Esophagus (tissue), 2 donors: ENCODE results near the gene ZNF821. TPM values are rescaled to one million over a fixed set of nuclear protein-coding genes. Genes with fewer than 3 reads are reported as not detected.

Experiments used
- H3K27ac ChIP-seq, 2 donors: one replicate each; pipeline ENCODE4 v1.5.1; 2013; ENCODE audit warnings: low read depth in 2 of 2, mild to moderate bottlenecking in 2 of 2, inconsistent platforms in 1 of 2, low read length in 1 of 2, moderate library complexity in 1 of 2
- H3K27me3 ChIP-seq, 2 donors: one replicate each; pipeline ENCODE4 v1.6.1; 2013; ENCODE audit warnings: low read length in 2 of 2, control low read depth in 1 of 2, mild to moderate bottlenecking in 1 of 2; ENCODE audit not compliant: insufficient read depth in 2 of 2, control insufficient read depth in 1 of 2
- H3K36me3 ChIP-seq, 2 donors: one replicate each; pipeline ENCODE4 v1.6.1; 2013; ENCODE audit warnings: low read length in 1 of 2; ENCODE audit not compliant: control insufficient read depth in 2 of 2, insufficient read depth in 2 of 2
- H3K4me1 ChIP-seq, 2 donors: one replicate each; pipeline ENCODE4 v1.6.1; 2013; ENCODE audit warnings: low read length in 1 of 2; ENCODE audit not compliant: control insufficient read depth in 2 of 2, insufficient read depth in 2 of 2
- H3K4me3 ChIP-seq, 2 donors: one replicate each; pipeline ENCODE4 v1.5.1; 2013; ENCODE audit warnings: low read length in 2 of 2, mild to moderate bottlenecking in 2 of 2, low read depth in 1 of 2, moderate library complexity in 1 of 2
- H3K9me3 ChIP-seq, 2 donors: one replicate each; pipeline ENCODE4 v1.6.1; 2013; ENCODE audit warnings: mild to moderate bottlenecking in 2 of 2, low read depth in 1 of 2, low read length in 1 of 2, moderate library complexity in 1 of 2; ENCODE audit not compliant: control insufficient read depth in 2 of 2, insufficient read depth in 1 of 2
- WGBS, 2 donors: extraction: QIAGEN DNeasy Blood & Tissue Kit; methylation state at CpG; one replicate each; pipeline ENCODE4 v1.1.7; 2013; 5-methylcytosine and 5-hydroxymethylcytosine counted together
- polyA plus RNA-seq, 2 donors: library from polyadenylated mRNA; stranded (reverse); fragments of 200-250 nt; gene quantifications; one replicate each; pipeline ENCODE4 v1.2.3, GENCODE V29; 2013
- donor health status: healthy with polysubstance abuse.
- donor health status: Bipolar disorder and iron deficiency.

The ZNF821 gene
- polyA plus RNA-seq: 1 to 10 TPM; 3.5 to 4.0 TPM

GRCh38 chr16:71883849-71884638 lies at the start of gene ZNF821:
Gene ZNF821 (minus strand): TSS chr16:71884182. CDS start chr16:71879946, 4,236 bp downstream.
- H3K36me3 ChIP-seq: no peaks in the 10 kb centered on the region
- peak within 1 kb of the TSS; percentile 75 to 80 for H3K27ac ChIP-seq
- peaks cover 0 to 3% of the 10 kb centered on the region in 2 donors for H3K4me1 ChIP-seq
- 0% methylated on average over 54 to 84 of the region's 85 CpGs for WGBS, 2 donors
- no peaks in the 10 kb centered on the region for H3K9me3 ChIP-seq
- H3K27me3 ChIP-seq: no peaks in the 10 kb centered on the region
- H3K4me3 ChIP-seq: peak within 1 kb of the TSS; percentile 83 to 90

DNA sequence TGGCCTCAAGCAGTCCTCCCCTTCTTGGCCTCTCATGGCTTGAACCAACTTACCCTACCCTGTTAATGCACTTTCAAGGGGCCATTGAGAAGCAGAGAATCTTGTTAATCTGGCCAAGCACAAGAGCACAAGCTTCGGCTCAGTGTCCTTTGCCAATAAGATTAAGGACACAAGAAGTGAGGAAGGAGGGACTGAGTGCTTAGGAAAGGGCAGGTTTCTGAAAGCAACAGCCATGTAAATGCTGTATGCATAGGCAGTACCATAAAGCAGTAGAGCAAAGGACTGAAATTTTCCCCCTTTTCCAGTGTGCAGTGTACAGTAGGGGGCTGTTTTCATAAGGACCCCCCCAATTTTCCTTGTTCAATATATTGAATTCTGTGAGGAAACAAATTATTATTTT lies 49.0 kb upstream of the ZNF821 start:
- Histone ChIP-seq H3K36me3 (peaks cover 9 to 12% of the 10 kb centered on the region in 2 donors), H3K27ac (no peak overlapping the region)

DNA sequence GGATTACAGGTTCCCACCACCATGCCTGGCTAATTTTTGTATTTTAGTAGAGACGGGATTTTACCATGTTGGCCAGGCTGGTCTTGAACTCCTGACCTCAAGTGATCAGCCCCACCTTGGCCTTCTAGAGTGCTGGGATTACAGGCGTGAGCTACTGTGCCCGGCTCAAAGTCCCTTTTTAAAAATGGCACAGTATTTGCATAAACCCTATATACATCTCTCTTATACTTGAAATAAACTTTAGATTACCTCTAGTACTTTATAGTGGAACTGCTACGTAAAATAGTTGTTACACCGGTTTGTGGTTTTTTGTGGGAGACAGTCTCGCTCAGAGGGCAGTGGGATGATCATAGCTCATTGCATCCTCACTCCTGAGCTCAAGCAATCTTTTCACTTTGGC lies 47.6 kb upstream of the ZNF821 start:
- peaks cover 15 to 18% of the 10 kb centered on the region in 2 donors for H3K36me3 ChIP-seq
- peaks cover 0 to 5% of the 10 kb centered on the region in 2 donors for H3K4me1 ChIP-seq
- 83 to 93% methylated on average over 6 of the region's 6 CpGs for WGBS, 2 donors
- no peaks in the 10 kb centered on the region for H3K27me3 ChIP-seq
- no peak overlapping the region for H3K27ac ChIP-seq
- H3K4me3 ChIP-seq: no peak overlapping the region
- H3K9me3 ChIP-seq: no peaks in the 10 kb centered on the region

More for the DNA sequence above, 49.0 kb upstream of the ZNF821 start:
- H3K27me3 ChIP-seq: no peaks in the 10 kb centered on the region
- H3K9me3 ChIP-seq: no peaks in the 10 kb centered on the region
- H3K4me3 ChIP-seq: no peak overlapping the region
- 77 to 80% methylated on average over 1 of the region's 1 CpG for WGBS, 2 donors
- H3K4me1 ChIP-seq: peaks cover 0 to 4% of the 10 kb centered on the region in 2 donors

GRCh38 chr16:71931001-71931400 lies 47.0 kb upstream of the ZNF821 start:
- Histone ChIP-seq H3K36me3 (peaks cover 15 to 18% of the 10 kb centered on the region in 2 donors), H3K4me3 (no peak overlapping the region), H3K9me3 (no peaks in the 10 kb centered on the region), H3K27ac (no peak overlapping the region), H3K4me1 (peaks cover 0 to 5% of the 10 kb centered on the region in 2 donors), H3K27me3 (no peaks in the 10 kb centered on the region)
- WGBS, 2 donors: 85 to 89% methylated on average over 2 of the region's 2 CpGs

DNA sequence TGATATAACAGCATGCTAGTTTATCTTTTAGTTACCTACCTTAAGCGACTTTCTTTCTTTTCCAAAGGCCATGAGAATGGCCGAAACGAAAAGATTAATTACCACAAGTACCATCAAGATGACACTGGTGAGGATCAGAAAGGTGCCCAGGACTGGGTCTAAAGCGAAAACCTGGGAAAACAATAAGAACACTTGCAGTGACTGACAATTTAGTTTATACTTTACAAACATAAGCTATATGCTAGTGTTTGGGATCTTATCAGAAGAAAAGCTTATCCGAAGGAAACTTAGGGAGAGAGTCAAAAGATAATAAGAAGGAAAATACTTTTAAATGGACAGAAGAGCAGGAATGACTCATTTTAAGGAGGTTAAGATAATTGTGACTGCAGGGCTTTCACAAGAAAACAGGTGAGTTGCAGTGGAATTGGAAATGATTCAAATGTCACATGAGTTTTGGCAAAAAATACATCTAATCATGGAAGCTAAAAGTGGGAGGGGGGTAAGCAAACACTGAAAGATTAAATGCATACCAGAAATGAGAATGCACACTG lies 46.1 kb upstream of the ZNF821 start:
- H3K36me3 ChIP-seq: peaks cover 15 to 18% of the 10 kb centered on the region in 2 donors
- peaks cover 0 to 5% of the 10 kb centered on the region in 2 donors for H3K4me1 ChIP-seq
- no peak overlapping the region for H3K4me3 ChIP-seq
- H3K27me3 ChIP-seq: no peaks in the 10 kb centered on the region
- no peak overlapping the region for H3K27ac ChIP-seq
- 79 to 86% methylated on average over 5 of the region's 5 CpGs for WGBS, 2 donors
- H3K9me3 ChIP-seq: no peaks in the 10 kb centered on the region

DNA sequence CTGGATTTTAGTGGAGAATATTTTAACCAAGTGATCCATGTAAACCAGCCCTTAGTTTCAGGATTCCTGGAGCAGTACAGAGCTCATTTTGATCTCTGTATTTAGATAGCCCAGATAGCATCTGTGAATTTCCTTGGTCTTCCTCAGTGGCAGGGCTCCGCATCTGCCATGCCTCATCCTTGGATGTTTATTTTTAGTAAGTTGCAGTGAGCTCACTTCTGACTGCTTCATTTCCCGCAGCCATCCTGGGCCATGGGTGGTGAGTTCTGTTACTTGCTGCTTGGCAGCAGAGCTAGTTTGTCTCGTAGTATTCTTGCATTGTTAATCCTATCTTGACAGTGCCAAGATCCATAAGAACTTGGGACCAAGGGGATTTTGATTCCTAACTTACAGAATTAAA lies 45.1 kb upstream of the ZNF821 start:
- Histone ChIP-seq H3K4me1 (peaks cover 0 to 5% of the 10 kb centered on the region in 2 donors), H3K9me3 (no peaks in the 10 kb centered on the region), H3K4me3 (no peak overlapping the region), H3K36me3 (peaks cover 16 to 23% of the 10 kb centered on the region in 2 donors), H3K27ac (peak overlapping the region in 1 of 2 donors; percentile 31), H3K27me3 (no peaks in the 10 kb centered on the region)
- WGBS, 2 donors: 26 to 55% methylated on average over 3 of the region's 3 CpGs

DNA sequence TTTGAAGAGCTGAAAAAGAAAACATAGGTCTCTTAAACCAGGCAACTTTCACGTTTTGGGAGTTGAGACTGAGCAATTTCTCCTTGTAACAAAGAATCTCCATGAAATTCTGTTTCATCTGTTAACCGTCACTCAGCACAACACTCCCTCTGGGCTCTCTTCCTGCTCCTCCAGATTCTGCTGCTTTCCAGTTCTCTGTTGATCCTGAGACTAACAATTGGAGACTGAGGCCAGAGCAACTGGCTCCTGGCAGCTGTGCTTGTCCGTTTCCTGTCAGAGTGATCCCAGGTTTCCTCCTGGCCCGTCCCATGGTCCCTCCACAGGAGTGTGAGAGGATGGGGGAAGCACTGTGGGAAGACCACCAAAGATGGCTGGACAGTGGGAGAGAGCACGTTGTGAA lies 43.8 kb upstream of the ZNF821 start:
- Histone ChIP-seq H3K27ac (peak overlapping the region; percentile 62 to 73), H3K4me1 (peaks cover 0 to 5% of the 10 kb centered on the region in 2 donors), H3K27me3 (no peaks in the 10 kb centered on the region), H3K36me3 (peaks cover 21 to 22% of the 10 kb centered on the region in 2 donors), H3K4me3 (no peak overlapping the region), H3K9me3 (no peaks in the 10 kb centered on the region)
- WGBS, 2 donors: 37 to 52% methylated on average over 5 of the region's 5 CpGs

- H3K9me3 ChIP-seq: no peaks in the 10 kb centered on the region
- H3K4me3 ChIP-seq: no peak overlapping the region
- no peaks in the 10 kb centered on the region for H3K27me3 ChIP-seq
- H3K27ac ChIP-seq: peak overlapping the region; percentile 21 to 62
- H3K36me3 ChIP-seq: peaks cover 21 to 25% of the 10 kb centered on the region in 2 donors
- WGBS, 2 donors: 16 to 30% methylated on average over 3 of the region's 3 CpGs
- peaks cover 0 to 5% of the 10 kb centered on the region in 2 donors for H3K4me1 ChIP-seq
These were observed 43.4 kb upstream of the ZNF821 start for GRCh38 chr16:71927383-71927782.

- H3K4me3 ChIP-seq: no peak overlapping the region
- H3K36me3 ChIP-seq: peaks cover 31 to 36% of the 10 kb centered on the region in 2 donors
- peaks cover 0 to 5% of the 10 kb centered on the region in 2 donors for H3K4me1 ChIP-seq
These were observed 40.7 kb upstream of the ZNF821 start for GRCh38 chr16:71924710-71925109.

More at GRCh38 chr16:71924710-71925109, 40.7 kb upstream of the ZNF821 start:
- no peak overlapping the region for H3K27ac ChIP-seq
- no peaks in the 10 kb centered on the region for H3K9me3 ChIP-seq
- H3K27me3 ChIP-seq: no peaks in the 10 kb centered on the region
- 100% methylated on average over 2 of the region's 2 CpGs for WGBS, 2 donors
